HG03103 (cell line): ENCODE results near the gene FAM53A.

Experiments
- ATAC-seq: cut with Tn5 transposase; IDR thresholded peaks from one replicate; pipeline ENCODE4 v1.9.1; 2021; ENCODE audit warnings: low read depth; ENCODE audit not compliant: unreplicated experiment

Gene FAM53A

GRCh38 chr4:1663549-1663948, 20.6 kb downstream of the FAM53A start:
- ATAC-seq, result no peak

GRCh38 chr4:1661695-1662094, 22.4 kb downstream of the FAM53A start:
- ATAC-seq, result no peak

- no peak for ATAC-seq
Measured at GRCh38 chr4:1660948-1661677, 23.0 kb downstream of the FAM53A start.

GRCh38 chr4:1659104-1660043, 24.7 kb downstream of the FAM53A start:
- ATAC-seq, result no peak

- no peak for ATAC-seq
Measured at GRCh38 chr4:1658581-1658980, 25.5 kb downstream of the FAM53A start.

GRCh38 chr4:1658146-1658545, 26.0 kb downstream of the FAM53A start:
- no peak for ATAC-seq

- ATAC-seq, result no peak
Measured at GRCh38 chr4:1656986-1657385, 27.1 kb downstream of the FAM53A start.

GRCh38 chr4:1656132-1656531, 28.0 kb downstream of the FAM53A start:
- ATAC-seq, result no peak

- ATAC-seq, result no peak
Measured at GRCh38 chr4:1655676-1656075, 28.4 kb downstream of the FAM53A start.

- no peak for ATAC-seq
Measured at GRCh38 chr4:1655081-1655480, 29.0 kb downstream of the FAM53A start.

- no peak for ATAC-seq
Measured at GRCh38 chr4:1654216-1654955, 29.7 kb downstream of the FAM53A start.

GRCh38 chr4:1653776-1654175, 30.3 kb downstream of the FAM53A start:
- ATAC-seq, result no peak

- ATAC-seq, result no peak
Measured at GRCh38 chr4:1652088-1652487, 32.0 kb downstream of the FAM53A start.

- ATAC-seq, result no peak
Measured at GRCh38 chr4:1651609-1652008, 32.5 kb downstream of the FAM53A start.

- ATAC-seq, result no peak
Measured at GRCh38 chr4:1648962-1649361, 35.2 kb downstream of the FAM53A start.

GRCh38 chr4:1647432-1647831, 36.7 kb downstream of the FAM53A start:
- ATAC-seq, result no peak

GRCh38 chr4:1646690-1647089, 37.4 kb downstream of the FAM53A start:
- ATAC-seq, result no peak

GRCh38 chr4:1644891-1645657, 39.0 kb downstream of the FAM53A start:
- no peak for ATAC-seq

GRCh38 chr4:1643971-1644735, 40.0 kb downstream of the FAM53A start:
- ATAC-seq, result no peak
